Spleen (tissue), 11 donors: ENCODE data around the gene STK36. TPM values are rescaled to one million over a fixed set of nuclear protein-coding genes. Genes with fewer than 3 reads are reported as not detected.

Source experiments
- DNase-seq: peaks from one replicate; pipeline ENCODE4 v3.0.0-alpha.2; 2020
- H3K27ac ChIP-seq, 8 donors: fragments of 200-600 bp; sonication (generic) in 7 of 8; 1 replicate in 4 of 8; 2 replicates in 4 of 8; pipeline versions ENCODE4 v1.5.0 to v1.8.0; 2016 to 2021; ENCODE audit warnings: inconsistent platforms in 4 of 8, mild to moderate bottlenecking in 4 of 8, moderate library complexity in 1 of 8
- H3K27me3 ChIP-seq, 7 donors: fragments of 200-600 bp; sonication (generic) in 6 of 7; replicated peaks in 1 of 7; 1 replicate in 4 of 7; 2 replicates in 3 of 7; pipeline versions ENCODE4 v1.5.0 to v1.8.0; 2016 to 2021; ENCODE audit warnings: inconsistent platforms in 3 of 7, mild to moderate bottlenecking in 1 of 7
- H3K36me3 ChIP-seq, 6 donors: fragments of 200-600 bp; sonication (generic) in 5 of 6; 1 replicate in 4 of 6; 2 replicates in 2 of 6; pipeline versions ENCODE4 v1.5.0 to v1.8.0; 2016 to 2021; ENCODE audit warnings: inconsistent platforms in 2 of 6
- H3K4me1 ChIP-seq, 6 donors: fragments of 200-600 bp; sonication (generic) in 5 of 6; 1 replicate in 3 of 6; 2 replicates in 3 of 6; pipeline versions ENCODE4 v1.5.0 to v1.8.0; 2016 to 2021; ENCODE audit warnings: inconsistent platforms in 3 of 6
- H3K4me3 ChIP-seq, 8 donors: fragments of 200-600 bp; sonication (generic) in 7 of 8; 1 replicate in 4 of 8; 2 replicates in 4 of 8; pipeline versions ENCODE4 v1.5.0 to v1.8.0; 2016 to 2021; ENCODE audit warnings: inconsistent platforms in 4 of 8, mild to moderate bottlenecking in 4 of 8, moderate library complexity in 2 of 8
- H3K9me3 ChIP-seq, 8 donors: fragments of 200-600 bp; sonication (generic) in 7 of 8; 1 replicate in 4 of 8; 2 replicates in 4 of 8; pipeline versions ENCODE4 v1.5.0 to v1.8.0; 2016 to 2021; ENCODE audit warnings: inconsistent platforms in 4 of 8
- POLR2A ChIP-seq, 3 donors: fragments of 450-650 bp; IDR thresholded peaks; one replicate each; pipeline ENCODE4 v1.5.1; 2017; ENCODE audit warnings: antibody characterized with exemption in 3 of 3, mild to moderate bottlenecking in 1 of 3
- POLR2AphosphoS5 ChIP-seq, 3 donors: sonication (generic); formaldehyde crosslinking; IDR thresholded peaks; one replicate each; pipeline ENCODE4 v1.5.1; 2017; ENCODE audit warnings: antibody characterized with exemption in 3 of 3
- WGBS, 5 donors: extraction: QIAGEN DNeasy Blood & Tissue Kit in 3 of 5; methylation state at CpG; one replicate each; pipeline versions ENCODE4 v1.1.5 to v1.1.7; 2013 to 2018; 5-methylcytosine and 5-hydroxymethylcytosine counted together
- intact Hi-C: fragments of 100-400 bp; cut with DNase I; formaldehyde crosslinking; loops from one replicate; pipeline ENCODE4 v1.15.0; 2023; ENCODE audit warnings: low total_unique reads
- polyA plus RNA-seq, 3 donors: library from polyadenylated mRNA; stranded (reverse); fragments of 200-250 nt; gene quantifications; one replicate each; pipeline ENCODE4 v1.2.1, GENCODE V29; 2013
- total RNA-seq, 7 donors: library from RNA; depleted of rRNA in 3 of 7; stranded (reverse); fragments of >200 nt in 3 of 7; fragmentation: NEBNext Ultra II Directional in 4 of 7; extraction: Animal tissue kit (Norgen Biotek cat#: 25700) in 4 of 7; gene quantifications; one replicate each; pipeline versions ENCODE4 v1.1.0 to v1.2.1, GENCODE V29; 2016 to 2021
- TF ChIP-seq, protein P1 (sequence below), 11 experiments: fragments of 200-600 bp in 7 of 11; fragments of 450-650 bp in 4 of 11; sonication (generic) in 4 of 11; IDR thresholded peaks in 8 of 11; conservative IDR thresholded peaks in 3 of 11; 1 replicate in 7 of 11; 2 replicates in 4 of 11; pipeline versions ENCODE4 v1.4.0 to v1.8.0; 2016 to 2021; ENCODE audit warnings: antibody characterized with exemption in 11 of 11, inconsistent platforms in 4 of 11, mild to moderate bottlenecking in 1 of 11
- donor health status: healthy with polysubstance abuse.
- donor health status: DM: no; HTN: no; CAD: no; lungs with moderate emphysema.
- donor health status: DM: no; HTN: no; CAD: no.
- donor health status: Bipolar disorder and iron deficiency.
- donor health status: healthy.
- donor health status: DM: no; HTN: no; CAD: no.
- donor health status: DM: yes; HTN: yes; CAD: no.

STK36 gene
- total and polyA plus RNA-seq, 10 donors: 10.7 to 46.8 (median 22.9) TPM

DNA sequence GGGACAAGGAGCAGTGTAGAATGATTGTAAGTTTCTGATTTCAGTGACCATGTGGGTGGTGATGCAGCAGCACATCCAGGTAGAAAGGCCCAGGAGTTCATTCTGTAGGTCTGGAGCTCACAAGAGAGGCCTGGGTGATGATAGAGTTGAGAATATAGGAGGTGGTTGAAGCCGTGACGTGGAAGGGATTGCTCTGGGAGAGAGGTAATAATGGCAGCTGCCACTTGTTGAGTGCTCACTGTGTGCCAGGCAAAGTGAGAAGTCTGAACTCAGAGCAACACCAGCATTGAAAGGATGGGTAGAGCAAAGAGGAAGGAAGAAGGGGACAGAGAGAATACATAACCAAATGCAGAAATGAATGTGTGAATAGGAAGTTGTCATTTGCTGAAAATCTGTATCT lies 42.0 kb downstream of the STK36 start:
- DNase-seq: no peak
- H3K27ac ChIP-seq: no peak overlapping the region
- intact Hi-C loops: loop anchor here (5.0 kb wide), 1 partner anchor 133 kb away; no protein-coding TSS in a partner anchor
- TF ChIP-seq POLR2A (IDR thresholded peaks at IDR 0.05): no peak
- TF ChIP-seq, protein P1, sequence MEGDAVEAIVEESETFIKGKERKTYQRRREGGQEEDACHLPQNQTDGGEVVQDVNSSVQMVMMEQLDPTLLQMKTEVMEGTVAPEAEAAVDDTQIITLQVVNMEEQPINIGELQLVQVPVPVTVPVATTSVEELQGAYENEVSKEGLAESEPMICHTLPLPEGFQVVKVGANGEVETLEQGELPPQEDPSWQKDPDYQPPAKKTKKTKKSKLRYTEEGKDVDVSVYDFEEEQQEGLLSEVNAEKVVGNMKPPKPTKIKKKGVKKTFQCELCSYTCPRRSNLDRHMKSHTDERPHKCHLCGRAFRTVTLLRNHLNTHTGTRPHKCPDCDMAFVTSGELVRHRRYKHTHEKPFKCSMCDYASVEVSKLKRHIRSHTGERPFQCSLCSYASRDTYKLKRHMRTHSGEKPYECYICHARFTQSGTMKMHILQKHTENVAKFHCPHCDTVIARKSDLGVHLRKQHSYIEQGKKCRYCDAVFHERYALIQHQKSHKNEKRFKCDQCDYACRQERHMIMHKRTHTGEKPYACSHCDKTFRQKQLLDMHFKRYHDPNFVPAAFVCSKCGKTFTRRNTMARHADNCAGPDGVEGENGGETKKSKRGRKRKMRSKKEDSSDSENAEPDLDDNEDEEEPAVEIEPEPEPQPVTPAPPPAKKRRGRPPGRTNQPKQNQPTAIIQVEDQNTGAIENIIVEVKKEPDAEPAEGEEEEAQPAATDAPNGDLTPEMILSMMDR (IDR thresholded peaks at IDR 0.05 in 8 of 11, conservative IDR thresholded peaks at IDR 0.05 in 3 of 11): no peak
- no peak for TF ChIP-seq POLR2AphosphoS5 (IDR thresholded peaks at IDR 0.05)
- H3K4me1 ChIP-seq: peaks cover 9 to 71% (median 33%) of the 10 kb centered on the region in 6 donors
- peaks cover 0 to 36% (median 0%) of the 10 kb centered on the region in 6 donors for H3K36me3 ChIP-seq
- no peak overlapping the region for H3K4me3 ChIP-seq
- H3K9me3 ChIP-seq: no peaks in the 10 kb centered on the region
- H3K27me3 ChIP-seq: no peaks in the 10 kb centered on the region
- WGBS, 5 donors: 84 to 96% (median 87%) methylated on average over 2 of the region's 2 CpGs

DNA sequence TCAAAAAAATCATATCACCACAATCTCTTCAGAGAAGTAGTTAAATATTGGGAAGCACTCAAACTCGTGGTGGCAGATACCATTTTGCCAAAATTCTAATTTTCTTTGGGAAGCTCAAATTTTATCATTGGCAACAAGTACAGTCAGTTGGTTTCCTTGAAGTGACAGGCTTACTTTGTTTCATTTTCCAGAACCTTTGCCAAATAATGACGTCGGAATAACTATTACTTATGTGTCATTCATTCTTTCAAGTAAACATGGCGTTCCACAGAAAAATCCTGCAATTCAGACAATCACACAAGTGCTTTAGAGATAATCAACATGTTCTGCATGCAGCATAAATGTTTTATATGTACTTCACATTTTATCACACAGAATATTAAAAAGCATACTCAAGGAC lies 44.2 kb downstream of the STK36 start:
- no peaks in the 10 kb centered on the region for H3K27me3 ChIP-seq
- peaks cover 9 to 63% (median 30%) of the 10 kb centered on the region in 6 donors for H3K4me1 ChIP-seq
- no peak overlapping the region for H3K4me3 ChIP-seq
- peak overlapping the region in 3 of 8 donors; percentile 4 to 7 (median 7) for H3K27ac ChIP-seq
- DNase-seq: no peak
- TF ChIP-seq, protein P1 (IDR thresholded peaks at IDR 0.05 in 8 of 11, conservative IDR thresholded peaks at IDR 0.05 in 3 of 11): no peak
- TF ChIP-seq POLR2A (IDR thresholded peaks at IDR 0.05) (no peak), POLR2AphosphoS5 (IDR thresholded peaks at IDR 0.05) (no peak)
- WGBS, 5 donors: 79 to 89% (median 86%) methylated on average over 4 of the region's 4 CpGs
- intact Hi-C loops: no loop called here
- H3K36me3 ChIP-seq: peaks cover 0 to 42% (median 2%) of the 10 kb centered on the region in 6 donors
- no peaks in the 10 kb centered on the region for H3K9me3 ChIP-seq

DNA sequence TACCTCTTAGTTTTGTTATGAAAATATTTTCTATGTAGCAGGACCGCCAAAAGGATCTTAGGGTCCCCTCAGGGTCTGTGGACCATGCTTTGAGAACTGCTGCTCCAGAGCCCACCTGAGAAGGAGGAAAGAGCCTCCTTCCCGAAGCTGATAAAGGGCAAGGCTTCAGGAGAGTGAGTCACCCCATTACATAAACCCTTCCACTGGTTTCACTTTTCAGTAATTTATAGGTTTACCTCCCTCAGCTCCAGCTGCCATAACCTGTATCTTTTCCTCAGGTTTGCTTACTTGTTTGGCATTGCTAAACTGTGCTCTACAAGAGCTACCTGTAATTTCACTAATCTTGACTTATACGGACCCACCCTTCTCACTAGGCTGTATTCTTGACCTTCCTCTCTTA lies 45.4 kb downstream of the STK36 start:
- Histone ChIP-seq H3K4me3 (no peak overlapping the region), H3K9me3 (no peaks in the 10 kb centered on the region), H3K27ac (no peak overlapping the region), H3K4me1 (peaks cover 0 to 51% (median 18%) of the 10 kb centered on the region in 6 donors), H3K36me3 (peaks cover 0 to 42% (median 2%) of the 10 kb centered on the region in 6 donors), H3K27me3 (no peaks in the 10 kb centered on the region)
- WGBS, 5 donors: 78 to 90% (median 81%) methylated on average over 3 of the region's 3 CpGs
- no peak for DNase-seq
- TF ChIP-seq, protein P1 (IDR thresholded peaks at IDR 0.05 in 8 of 11, conservative IDR thresholded peaks at IDR 0.05 in 3 of 11): no peak
- no peak for TF ChIP-seq POLR2AphosphoS5 (IDR thresholded peaks at IDR 0.05)
- TF ChIP-seq POLR2A (IDR thresholded peaks at IDR 0.05): no peak
- intact Hi-C loops: no loop called here

DNA sequence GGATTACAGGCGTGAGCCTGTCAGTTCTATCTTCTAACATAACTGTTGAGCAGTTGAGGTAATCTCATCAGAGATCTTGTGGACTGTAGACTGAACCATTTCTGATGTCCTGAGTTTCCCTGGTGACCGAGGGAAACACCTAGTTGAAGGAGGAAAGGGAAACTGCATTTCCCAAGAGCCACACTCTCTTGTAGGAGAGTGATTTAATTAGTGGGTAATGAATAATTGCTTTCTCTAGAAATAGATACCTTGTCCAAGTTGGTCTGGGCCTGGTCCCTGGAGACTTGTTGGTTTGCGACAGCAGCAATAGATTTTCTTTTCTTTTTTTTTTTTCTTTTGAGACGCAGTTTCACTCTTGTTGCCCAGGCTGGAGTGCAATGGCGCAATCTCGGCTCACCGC lies 46.2 kb downstream of the STK36 start:
- Histone ChIP-seq H3K4me3 (no peak overlapping the region), H3K27ac (no peak overlapping the region), H3K27me3 (no peaks in the 10 kb centered on the region), H3K9me3 (no peaks in the 10 kb centered on the region), H3K4me1 (peaks cover 0 to 49% (median 18%) of the 10 kb centered on the region in 6 donors), H3K36me3 (peaks cover 0 to 42% (median 2%) of the 10 kb centered on the region in 6 donors)
- intact Hi-C loops: no loop called here
- TF ChIP-seq, protein P1 (IDR thresholded peaks at IDR 0.05 in 8 of 11, conservative IDR thresholded peaks at IDR 0.05 in 3 of 11): no peak
- TF ChIP-seq POLR2AphosphoS5 (IDR thresholded peaks at IDR 0.05) (no peak), POLR2A (IDR thresholded peaks at IDR 0.05) (no peak)
- no peak for DNase-seq
- WGBS, 5 donors: 76 to 95% (median 87%) methylated on average over 7 of the region's 7 CpGs
